IPS-20b (cell line): ENCODE data around the gene SZRD1.
A peak's percentile ranks its signal among the peaks of the same experiment; 100 is the strongest.
"Not testable (repeated sequence)": the region's sequence is repeated elsewhere in the genome, so short reads cannot be mapped to it uniquely, and the experiment has no call there.

Source experiments
- H3K27ac ChIP-seq: one replicate; pipeline ENCODE4 v1.5.1; 2013; ENCODE audit warnings: low read length
- H3K27me3 ChIP-seq: 2 replicates; pipeline ENCODE4 v1.6.1; 2013; ENCODE audit warnings: mild to moderate bottlenecking, low read length, inconsistent platforms; ENCODE audit not compliant: insufficient read depth
- H3K36me3 ChIP-seq: 2 replicates; pipeline ENCODE4 v1.6.1; 2013; ENCODE audit warnings: low read depth, mild to moderate bottlenecking, inconsistent platforms, low read length, moderate library complexity; ENCODE audit not compliant: insufficient read depth
- H3K4me1 ChIP-seq: 2 replicates; pipeline ENCODE4 v1.6.1; 2013; ENCODE audit warnings: mild to moderate bottlenecking, control low read depth, inconsistent platforms, low read length, moderate library complexity; ENCODE audit not compliant: insufficient read depth
- H3K4me3 ChIP-seq: 2 replicates; pipeline ENCODE4 v1.5.1; 2013; ENCODE audit warnings: mild to moderate bottlenecking, low read length, inconsistent platforms
- H3K9ac ChIP-seq: 2 replicates; pipeline ENCODE4 v1.6.1; 2013; ENCODE audit warnings: low read depth, mild to moderate bottlenecking, inconsistent platforms, low read length, moderate library complexity
- H3K9me3 ChIP-seq: 2 replicates; pipeline ENCODE4 v1.6.1; 2013; ENCODE audit warnings: mild to moderate bottlenecking, low read depth, low read length, inconsistent platforms; ENCODE audit not compliant: insufficient read depth

Gene SZRD1, protein sequence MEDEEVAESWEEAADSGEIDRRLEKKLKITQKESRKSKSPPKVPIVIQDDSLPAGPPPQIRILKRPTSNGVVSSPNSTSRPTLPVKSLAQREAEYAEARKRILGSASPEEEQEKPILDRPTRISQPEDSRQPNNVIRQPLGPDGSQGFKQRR

GRCh38 chr1:16366722-16367257, at the start of gene SZRD1:
TSS of gene SZRD1 (plus strand) at chr1:16367242. CDS start at chr1:16367258, 16 bp downstream.
- Histone ChIP-seq H3K27ac (peak within 1 kb of the TSS; percentile 69), H3K4me1 (peaks cover 11% of the 10 kb centered on the region), H3K27me3 (no peaks in the 10 kb centered on the region; the same call in 1 of the 2 replicates), H3K9ac (peak within 1 kb of the TSS; percentile 92), H3K9me3 (no peaks in the 10 kb centered on the region), H3K36me3 (no peaks in the 10 kb centered on the region), H3K4me3 (peak within 1 kb of the TSS; percentile 87)

- Histone ChIP-seq H3K9ac (no peak overlapping the region), H3K36me3 (peaks cover 21% of the 10 kb centered on the region), H3K27ac (no peak overlapping the region), H3K4me1 (no peaks in the 10 kb centered on the region), H3K27me3 (no peaks in the 10 kb centered on the region), H3K4me3 (no peak overlapping the region), H3K9me3 (no peaks in the 10 kb centered on the region)
Observed at GRCh38 chr1:16318555-16318954, 48.5 kb upstream of the SZRD1 start.

DNA sequence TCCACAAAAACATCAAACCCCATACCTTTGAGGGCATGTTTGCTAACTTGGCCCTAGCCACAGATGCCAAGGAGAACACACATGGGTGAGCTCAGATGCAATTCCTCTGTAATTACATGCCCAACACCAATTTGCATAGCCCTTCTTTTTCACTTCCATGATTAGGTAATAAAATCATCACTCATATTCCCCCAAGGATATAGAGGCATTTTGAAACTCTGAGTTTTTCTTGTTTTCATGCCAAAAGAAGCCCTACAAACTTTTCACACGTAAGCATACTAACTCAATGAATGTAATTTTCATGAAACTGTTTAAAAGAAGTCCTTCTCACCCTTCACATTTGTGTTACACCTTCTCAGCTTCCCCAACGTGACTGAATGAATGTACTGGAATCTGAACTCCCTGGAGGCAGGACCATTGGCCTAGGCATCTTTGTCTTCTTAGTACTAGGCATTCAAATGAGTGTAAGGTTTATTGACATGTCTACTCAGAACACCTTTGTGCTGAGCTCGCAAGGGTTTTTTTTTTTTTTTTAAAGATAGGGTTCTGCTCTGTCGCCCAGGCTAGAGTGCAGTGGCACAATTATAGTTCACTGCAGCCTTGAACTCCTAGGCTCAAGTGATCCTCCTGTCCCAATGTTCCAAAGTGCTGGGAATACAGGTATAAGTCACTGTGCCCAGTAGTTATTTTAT, 45.7 kb upstream of the SZRD1 start:
- no peak overlapping the region for H3K4me3 ChIP-seq
- H3K27ac ChIP-seq = no peak overlapping the region

DNA sequence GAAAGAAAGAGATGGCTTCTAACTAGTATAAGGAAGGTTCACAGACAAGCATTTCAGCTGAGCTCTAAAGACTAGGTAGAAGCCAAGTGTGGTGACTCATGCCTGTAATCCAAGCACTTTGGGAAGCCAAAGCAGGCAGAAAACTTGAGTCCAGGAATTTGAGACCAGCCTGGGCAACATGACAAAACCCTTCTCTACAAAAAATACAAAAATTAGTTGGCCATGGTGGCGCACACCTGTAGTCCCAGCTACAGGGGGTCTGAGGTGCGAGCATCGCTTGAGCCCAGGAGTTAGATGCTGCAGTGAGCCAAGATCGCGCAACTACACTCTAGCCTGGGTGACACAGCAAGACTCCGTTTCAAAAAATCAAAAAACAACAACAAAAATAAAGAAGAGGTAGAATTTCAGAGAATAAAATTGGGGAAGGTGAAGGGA, 42.6 kb upstream of the SZRD1 start:
- Histone ChIP-seq H3K9me3 (no peaks in the 10 kb centered on the region), H3K9ac (no peak overlapping the region), H3K4me3 (no peak overlapping the region), H3K36me3 (no peaks in the 10 kb centered on the region), H3K4me1 (no peaks in the 10 kb centered on the region), H3K27ac (no peak overlapping the region), H3K27me3 (no peaks in the 10 kb centered on the region)

More for the DNA sequence above, 45.7 kb upstream of the SZRD1 start:
- no peak overlapping the region for H3K9ac ChIP-seq
- H3K27me3 ChIP-seq = no peaks in the 10 kb centered on the region
- H3K4me1 ChIP-seq = no peaks in the 10 kb centered on the region
- no peaks in the 10 kb centered on the region for H3K36me3 ChIP-seq
- H3K9me3 ChIP-seq = no peaks in the 10 kb centered on the region

DNA sequence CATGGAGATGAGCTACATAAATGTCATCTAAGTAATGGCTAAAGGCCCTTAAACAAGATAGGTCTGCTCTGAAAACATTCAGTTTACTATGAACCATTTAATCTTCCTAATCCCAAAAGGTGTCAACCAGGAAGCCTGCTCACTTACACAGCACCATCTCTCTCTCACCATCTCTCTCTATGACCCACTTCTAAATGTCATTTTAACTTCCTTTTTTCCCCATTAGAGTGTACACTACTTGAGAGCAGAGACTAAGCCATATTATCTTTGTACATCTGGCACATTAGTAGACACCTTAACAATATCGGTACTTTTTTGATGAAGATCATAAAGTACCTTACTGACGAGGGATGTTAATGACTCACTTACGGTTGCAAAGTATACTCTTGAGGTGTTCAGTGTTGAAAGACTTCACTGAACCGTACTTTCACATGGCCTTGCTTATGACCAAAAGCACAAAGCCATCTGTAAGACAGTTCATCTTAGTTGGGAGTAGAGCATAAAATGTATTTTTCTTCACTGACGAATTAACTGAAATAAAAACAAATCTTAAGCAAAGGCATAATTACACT, 40.1 kb upstream of the SZRD1 start:
- Histone ChIP-seq H3K4me3 (no peak overlapping the region), H3K4me1 (no peaks in the 10 kb centered on the region), H3K9ac (no peak overlapping the region), H3K9me3 (no peaks in the 10 kb centered on the region), H3K36me3 (no peaks in the 10 kb centered on the region), H3K27ac (no peak overlapping the region), H3K27me3 (no peaks in the 10 kb centered on the region)

DNA sequence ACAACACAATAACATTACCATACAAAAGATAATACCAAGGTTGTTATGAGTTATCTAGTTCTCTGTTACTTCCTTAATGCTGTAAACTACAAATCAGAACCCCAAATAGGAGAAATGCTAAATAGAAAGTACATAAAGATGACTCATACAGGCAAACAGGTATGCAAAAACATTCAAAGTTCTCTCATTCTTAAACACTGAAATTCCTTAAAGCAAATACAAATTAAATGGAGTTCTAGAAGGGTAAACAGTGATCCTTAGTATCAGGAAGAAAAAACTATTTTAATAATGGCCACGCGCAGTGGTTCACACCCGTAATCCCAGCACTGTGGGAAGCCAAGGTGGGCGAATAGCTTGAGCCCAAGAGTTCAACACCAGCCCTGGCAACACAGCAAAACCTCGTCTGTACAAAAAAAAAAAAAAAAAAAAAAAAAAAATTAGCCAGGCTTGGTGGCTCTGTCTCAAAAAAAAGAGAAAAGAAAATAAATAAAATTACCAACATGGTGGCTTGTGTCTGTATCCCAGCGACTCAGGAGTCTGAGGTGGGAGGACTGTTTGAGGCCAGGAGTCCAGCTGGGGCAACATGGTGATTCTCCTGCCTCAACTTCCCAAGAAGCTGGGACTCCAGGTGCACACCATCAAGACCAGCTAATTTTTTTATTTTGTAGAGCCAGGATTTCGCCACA, 32.2 kb upstream of the SZRD1 start:
- no peaks in the 10 kb centered on the region for H3K4me1 ChIP-seq
- H3K36me3 ChIP-seq = no peaks in the 10 kb centered on the region
- H3K9ac ChIP-seq = no peak overlapping the region
- no peaks in the 10 kb centered on the region for H3K9me3 ChIP-seq
- H3K4me3 ChIP-seq = no peak overlapping the region
- H3K27ac ChIP-seq = no peak overlapping the region
- H3K27me3 ChIP-seq = no peaks in the 10 kb centered on the region

GRCh38 chr1:16338961-16339360, 28.1 kb upstream of the SZRD1 start:
- Histone ChIP-seq H3K27me3 (no peaks in the 10 kb centered on the region), H3K36me3 (no peaks in the 10 kb centered on the region), H3K27ac (no peak overlapping the region), H3K9me3 (no peaks in the 10 kb centered on the region), H3K9ac (no peak overlapping the region), H3K4me1 (no peaks in the 10 kb centered on the region), H3K4me3 (no peak overlapping the region)

DNA sequence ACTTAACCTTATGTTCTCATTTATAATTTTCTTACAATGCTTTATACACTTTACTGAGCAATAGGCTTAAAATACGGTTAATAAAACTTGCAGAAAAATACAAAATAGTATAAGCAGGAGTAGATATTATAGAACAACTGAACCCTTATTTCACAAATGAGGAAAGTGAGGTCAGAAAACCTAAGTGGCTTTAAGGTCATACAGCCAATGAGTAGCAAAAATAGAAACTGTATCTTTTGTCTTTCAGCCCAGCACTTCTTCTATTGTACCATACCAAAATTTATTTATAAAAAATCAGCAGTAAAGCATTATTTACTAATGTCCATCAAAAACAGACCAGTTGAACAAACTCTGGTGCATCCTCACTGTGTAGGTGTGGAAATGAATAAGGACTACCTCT, 26.4 kb upstream of the SZRD1 start:
- no peak overlapping the region for H3K4me3 ChIP-seq
- no peak overlapping the region for H3K9ac ChIP-seq
- no peaks in the 10 kb centered on the region for H3K9me3 ChIP-seq
- H3K4me1 ChIP-seq = no peaks in the 10 kb centered on the region
- no peaks in the 10 kb centered on the region for H3K36me3 ChIP-seq
- no peaks in the 10 kb centered on the region for H3K27me3 ChIP-seq
- H3K27ac ChIP-seq = no peak overlapping the region

DNA sequence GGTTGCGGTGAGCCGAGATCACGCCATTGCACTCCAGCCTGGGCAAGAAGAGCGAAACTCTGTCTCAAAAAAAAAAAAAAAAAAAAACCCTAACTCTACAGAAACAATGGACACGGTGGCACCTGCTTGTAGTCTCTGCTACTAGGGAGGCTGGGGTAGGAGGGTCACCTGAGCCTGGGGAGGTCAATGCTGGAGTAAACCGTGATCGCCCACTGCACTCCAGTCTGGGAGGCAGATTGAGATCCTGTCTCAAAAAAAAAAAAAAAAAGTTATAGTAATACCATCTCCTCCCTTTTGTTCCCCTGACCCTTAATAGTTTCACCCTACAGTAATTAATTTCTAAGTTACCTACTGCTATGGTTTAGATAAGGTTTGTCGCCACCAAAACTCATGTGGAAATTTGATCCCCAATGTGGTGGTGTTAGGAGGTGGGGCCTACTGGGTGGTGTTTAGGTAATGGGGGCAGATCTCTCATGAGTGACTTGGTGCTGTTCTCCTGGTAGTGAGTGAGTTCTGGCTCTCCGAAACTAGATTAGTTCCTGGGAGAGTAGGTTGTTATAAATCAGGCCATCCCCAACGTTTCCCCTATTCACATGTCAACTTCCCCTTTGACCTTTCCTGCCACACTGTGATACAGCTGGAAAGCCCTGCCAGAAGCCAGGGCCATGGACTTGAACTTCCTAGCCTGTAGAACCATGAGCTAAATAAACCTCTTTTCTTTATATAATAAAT, 24.5 kb upstream of the SZRD1 start:
- Histone ChIP-seq H3K27ac (no peak overlapping the region), H3K9me3 (no peaks in the 10 kb centered on the region), H3K27me3 (no peaks in the 10 kb centered on the region), H3K9ac (no peak overlapping the region), H3K4me3 (no peak overlapping the region), H3K4me1 (no peaks in the 10 kb centered on the region), H3K36me3 (no peaks in the 10 kb centered on the region)

DNA sequence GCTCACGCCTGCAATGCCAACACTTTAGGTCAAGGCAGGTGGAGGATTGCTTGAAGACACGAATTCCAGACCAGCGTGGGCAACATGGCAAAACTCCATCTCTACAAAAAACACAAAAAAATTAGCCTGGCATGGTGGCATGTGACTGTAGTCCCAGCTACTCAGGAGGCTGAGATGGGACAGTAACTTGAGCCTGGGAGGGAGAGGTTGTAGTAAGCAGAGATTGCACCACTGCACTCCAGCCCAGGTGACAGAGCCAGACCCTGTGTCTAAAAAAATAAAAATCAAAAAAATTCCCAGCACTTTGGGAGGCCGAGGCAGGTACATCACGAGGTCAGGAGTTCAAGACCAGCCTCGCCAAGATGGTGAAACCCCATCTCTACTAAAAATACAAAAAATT, 23.8 kb upstream of the SZRD1 start:
- H3K4me1 ChIP-seq, H3K27ac ChIP-seq, H3K36me3 ChIP-seq, H3K9me3 ChIP-seq, H3K27me3 ChIP-seq, H3K4me3 ChIP-seq, H3K9ac ChIP-seq: not testable (repeated sequence)

DNA sequence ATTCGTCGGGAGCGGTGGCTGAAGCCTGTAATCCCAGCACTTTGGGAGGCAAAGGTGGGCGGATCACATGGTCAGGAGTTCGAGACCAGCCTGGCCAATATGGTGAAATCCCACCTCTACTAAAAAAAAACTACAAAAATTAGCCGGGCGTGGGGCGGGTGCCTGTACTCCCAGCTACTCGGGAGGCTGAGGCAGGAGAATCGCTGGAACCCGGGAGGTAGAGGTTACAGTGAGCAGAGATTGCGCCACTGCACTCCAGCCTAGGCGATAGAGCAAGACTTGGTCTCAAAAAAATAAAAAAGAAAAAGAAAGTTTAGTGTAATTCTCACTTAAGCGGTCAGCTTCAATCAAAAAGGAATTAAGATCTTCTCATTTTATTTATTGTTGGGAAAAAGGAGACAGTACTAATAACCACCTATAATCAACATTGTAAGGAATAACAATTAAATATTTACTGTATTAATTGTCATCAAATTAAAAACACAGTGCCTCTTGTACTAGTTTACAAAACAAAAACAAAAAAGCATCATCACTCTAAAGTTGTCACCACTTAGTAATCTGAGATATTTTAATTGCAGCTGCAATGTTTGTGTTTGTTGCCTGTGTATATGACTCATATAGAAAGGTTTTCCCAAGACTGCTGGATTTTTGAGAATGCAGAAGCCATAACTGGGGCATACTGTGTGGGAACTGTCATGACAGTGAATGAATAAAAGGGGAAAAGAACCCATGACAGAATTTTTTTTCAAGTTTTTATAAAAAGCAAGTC, 18.4 kb upstream of the SZRD1 start:
- H3K27me3 ChIP-seq = no peaks in the 10 kb centered on the region
- H3K4me3 ChIP-seq = no peak overlapping the region
- no peaks in the 10 kb centered on the region for H3K36me3 ChIP-seq
- no peak overlapping the region for H3K9ac ChIP-seq
- H3K9me3 ChIP-seq = no peaks in the 10 kb centered on the region
- peaks cover 9% of the 10 kb centered on the region; the same call in 1 of the 2 replicates for H3K4me1 ChIP-seq
- H3K27ac ChIP-seq = no peak overlapping the region
